HG03460 (cell line): ENCODE results near the gene TOM1.

Source experiments
- ATAC-seq: cut with Tn5 transposase; IDR thresholded peaks from one replicate; pipeline ENCODE4 v1.9.1; 2021; ENCODE audit not compliant: unreplicated experiment

TOM1 gene

DNA sequence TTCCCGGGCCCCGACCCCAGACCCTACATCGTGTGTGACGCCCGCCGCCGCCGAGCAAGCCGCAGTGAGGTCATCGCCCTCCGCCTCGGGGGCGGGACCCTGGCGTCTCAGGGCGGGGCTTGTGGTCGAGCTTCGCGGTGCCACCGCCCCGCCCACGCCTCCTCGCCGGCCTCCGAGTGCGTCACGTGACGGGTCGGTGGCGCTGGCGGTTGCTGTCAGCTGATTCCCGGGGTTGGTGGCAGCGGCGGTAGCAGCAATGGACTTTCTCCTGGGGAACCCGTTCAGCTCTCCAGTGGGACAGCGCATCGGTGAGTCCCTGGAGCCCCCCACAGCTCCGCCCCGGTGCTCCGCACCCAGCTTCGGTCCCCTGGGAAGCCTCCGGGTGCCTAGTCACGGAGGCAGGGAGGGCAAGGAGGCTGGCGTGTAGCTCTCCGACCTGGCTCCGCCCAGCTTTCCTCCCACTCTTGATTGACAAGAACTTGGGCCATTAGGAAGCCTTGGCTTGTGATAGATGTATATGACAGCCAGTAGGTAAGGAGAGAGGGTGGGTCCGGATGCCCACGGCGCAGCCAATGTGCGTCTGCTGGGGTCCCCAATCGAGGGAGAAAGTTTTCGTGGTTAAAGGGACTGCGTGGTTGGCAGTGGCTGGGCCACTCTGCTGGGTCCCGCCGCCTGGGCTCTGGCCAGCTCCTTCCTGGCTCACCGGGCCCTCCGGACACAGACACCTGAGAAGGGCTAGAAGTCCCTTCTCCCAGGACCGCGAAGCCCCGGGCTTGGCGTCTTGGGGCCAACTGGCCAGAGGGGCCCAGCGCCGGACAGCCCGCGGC lies at the start of gene TOM1:
TSS of gene TOM1 (plus strand) at position 222 of the 827 bp plus-strand sequence. CDS start at position 257, 35 bp downstream.
- ATAC-seq = peak; percentile 92

GRCh38 chr22:35250156-35250555 lies 49.5 kb upstream of the TOM1 start:
- no peak for ATAC-seq

GRCh38 chr22:35253946-35254345 lies 45.7 kb upstream of the TOM1 start:
- ATAC-seq = no peak

GRCh38 chr22:35257002-35257320 lies 42.7 kb upstream of the TOM1 start:
- peak; percentile 26 for ATAC-seq

DNA sequence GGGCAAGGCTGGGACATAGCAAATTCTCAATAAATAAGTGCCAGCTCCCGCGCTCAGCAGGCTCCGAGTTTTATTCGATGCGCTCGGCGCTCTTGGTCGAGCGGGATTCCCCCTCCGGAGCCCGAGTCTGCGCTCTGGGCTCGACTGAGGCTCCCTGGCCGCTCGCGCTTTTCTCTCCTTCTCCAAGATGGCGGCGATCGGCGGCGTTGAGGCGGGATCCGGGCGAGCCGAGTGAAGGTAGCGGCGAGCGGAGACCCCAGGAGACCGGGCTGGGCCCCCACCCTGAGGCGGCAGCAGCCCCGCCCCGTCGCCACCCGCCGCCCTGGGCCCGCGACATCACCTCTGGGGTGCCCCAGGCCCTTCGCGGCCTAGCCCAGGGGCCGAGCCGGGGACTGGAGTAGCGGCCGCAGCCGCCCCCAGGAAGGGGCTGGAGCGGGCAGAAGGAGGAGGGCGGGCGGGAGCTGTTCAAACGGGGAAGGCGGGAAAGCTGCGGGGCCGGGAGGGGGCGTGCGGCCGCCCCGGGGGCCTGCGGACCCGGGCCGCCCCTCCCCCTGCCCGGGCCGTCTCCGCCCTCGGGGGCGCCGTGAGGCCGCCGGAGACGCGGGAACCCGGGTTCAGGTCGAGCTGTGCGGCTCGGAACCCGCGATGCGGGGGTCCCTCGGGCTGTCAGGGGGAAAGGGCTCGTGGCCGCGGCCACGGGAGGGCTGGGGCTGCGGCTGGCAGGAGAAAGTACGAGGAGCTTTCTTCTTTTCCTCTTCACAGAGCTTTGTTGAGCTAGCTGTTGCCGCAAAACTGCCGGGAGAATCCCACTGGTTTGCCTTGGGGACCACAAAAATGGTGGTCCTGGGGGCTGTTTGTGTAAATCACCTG lies 42.1 kb upstream of the TOM1 start, which contains the start of gene HMGXB4:
TSS of gene HMGXB4 (plus strand) at position 173 of the 870 bp plus-strand sequence. CDS start 4,898 bp downstream, outside the sequence.
- ATAC-seq = peak; percentile 90

- no peak for ATAC-seq
Measured at GRCh38 chr22:35258191-35258988, 41.3 kb upstream of the TOM1 start.

- no peak for ATAC-seq
Measured at GRCh38 chr22:35264986-35265385, 34.7 kb upstream of the TOM1 start.

DNA sequence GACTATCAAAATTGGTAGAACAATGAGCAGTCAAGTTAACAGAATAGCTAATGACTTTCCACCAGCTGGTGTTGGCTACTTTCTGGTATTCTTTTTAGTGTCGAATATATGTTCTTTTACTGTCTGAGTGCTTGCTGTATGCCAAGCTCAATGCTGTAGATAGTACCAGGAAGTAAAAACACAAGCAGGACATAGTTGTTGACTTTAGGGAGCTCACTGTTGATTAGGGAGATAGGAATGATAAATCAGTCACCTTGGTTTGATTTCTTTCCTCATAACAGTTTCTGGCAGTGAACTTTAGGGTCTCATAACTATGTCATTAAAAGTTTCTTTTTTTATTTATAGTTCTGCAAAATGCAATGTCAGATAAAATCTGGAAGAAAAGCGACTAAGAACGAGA lies 33.4 kb upstream of the TOM1 start:
- no peak for ATAC-seq

DNA sequence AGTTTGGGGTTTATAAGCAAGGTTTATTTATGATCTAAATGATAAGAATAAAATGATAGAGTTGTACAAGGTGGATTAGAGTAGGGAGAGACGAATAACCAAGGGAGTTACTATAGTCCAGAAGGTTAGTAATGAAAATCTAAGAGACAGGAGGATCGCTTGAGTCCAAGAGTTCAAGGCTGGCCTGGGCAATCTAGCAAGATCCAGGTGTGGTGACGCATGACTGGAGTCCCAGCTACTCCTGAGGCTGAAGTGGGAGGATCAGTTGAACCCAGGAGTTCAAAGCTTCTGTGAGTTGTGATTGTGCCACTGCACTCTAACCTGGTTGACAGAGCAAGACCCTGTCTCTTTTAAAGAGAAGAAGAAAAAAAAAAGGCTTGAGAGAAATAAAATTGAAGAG lies 30.1 kb upstream of the TOM1 start:
- ATAC-seq = no peak

DNA sequence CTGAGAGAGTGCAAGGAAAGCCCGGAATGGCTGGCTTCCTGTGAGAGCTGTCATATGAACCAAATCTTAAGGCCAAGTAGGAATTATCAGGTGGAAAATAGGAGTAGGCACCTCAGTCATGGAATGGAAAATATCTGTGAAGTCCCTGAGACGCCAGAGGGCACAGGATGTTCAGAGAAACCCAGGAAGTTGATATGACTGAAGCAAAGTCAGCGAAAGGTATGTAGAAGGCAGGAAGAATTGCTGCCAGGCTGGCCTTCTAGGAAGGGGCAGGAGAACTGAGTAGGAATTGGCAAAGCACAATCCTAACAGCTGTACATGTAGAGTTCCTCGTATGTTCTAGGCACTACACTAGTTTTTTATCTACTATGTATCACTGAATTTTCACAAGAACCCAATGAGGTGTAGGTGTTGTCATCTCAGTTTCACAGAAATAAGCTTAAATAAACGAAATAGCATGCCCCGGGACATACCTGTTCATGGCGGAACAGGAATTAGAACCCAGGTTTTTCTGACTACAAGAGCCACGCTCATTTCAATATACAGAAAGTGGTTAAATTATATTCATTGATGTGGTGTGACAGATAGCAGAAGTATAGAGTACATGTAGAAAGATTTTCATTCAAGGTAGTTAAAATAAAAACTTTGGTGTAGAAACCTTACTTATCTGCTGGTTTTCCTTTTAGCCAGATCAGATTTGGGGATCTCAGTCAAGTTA lies 25.4 kb upstream of the TOM1 start:
- no peak for ATAC-seq

DNA sequence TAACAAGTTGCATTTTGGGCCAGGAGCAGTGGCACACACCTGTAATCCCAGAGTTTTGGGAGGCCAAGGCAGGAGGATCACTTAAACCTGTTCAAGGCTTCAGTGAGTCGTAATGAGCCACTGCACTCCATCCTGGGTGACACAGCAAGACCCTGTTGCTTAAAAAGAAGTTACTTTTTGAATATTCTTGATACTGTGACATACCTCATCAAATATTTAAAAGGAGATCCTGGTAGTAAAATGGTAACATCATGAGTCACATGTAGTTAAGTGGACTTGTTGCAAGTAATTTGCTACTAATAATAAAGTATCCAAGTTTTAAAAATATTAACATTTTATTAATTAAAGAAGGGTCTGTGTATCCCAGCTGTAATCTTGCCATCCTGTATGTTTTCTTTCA lies 24.1 kb upstream of the TOM1 start:
- ATAC-seq = no peak

DNA sequence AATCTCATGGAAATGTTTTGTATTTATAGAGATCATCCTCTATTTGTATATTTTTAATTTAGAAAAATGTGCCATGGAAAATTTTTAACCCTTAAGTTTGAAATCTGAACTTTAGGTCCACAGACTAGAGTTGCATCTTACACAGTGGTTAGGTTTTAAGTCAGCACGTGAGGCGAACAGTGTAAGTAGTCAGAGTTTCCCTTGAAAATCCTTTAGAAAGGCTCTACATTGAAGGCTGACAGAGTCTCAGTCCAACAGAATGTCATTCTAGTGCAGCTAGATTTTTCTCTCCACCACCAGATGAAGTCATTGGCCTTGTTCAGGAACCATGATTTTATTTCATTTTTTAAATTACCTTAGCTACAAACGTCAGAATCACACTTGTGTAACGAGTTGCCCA lies 23.7 kb upstream of the TOM1 start:
- ATAC-seq = no peak

- no peak for ATAC-seq
Measured at GRCh38 chr22:35288116-35288515, 11.6 kb upstream of the TOM1 start.

GRCh38 chr22:35292786-35293185 lies 6.9 kb upstream of the TOM1 start:
- no peak for ATAC-seq

DNA sequence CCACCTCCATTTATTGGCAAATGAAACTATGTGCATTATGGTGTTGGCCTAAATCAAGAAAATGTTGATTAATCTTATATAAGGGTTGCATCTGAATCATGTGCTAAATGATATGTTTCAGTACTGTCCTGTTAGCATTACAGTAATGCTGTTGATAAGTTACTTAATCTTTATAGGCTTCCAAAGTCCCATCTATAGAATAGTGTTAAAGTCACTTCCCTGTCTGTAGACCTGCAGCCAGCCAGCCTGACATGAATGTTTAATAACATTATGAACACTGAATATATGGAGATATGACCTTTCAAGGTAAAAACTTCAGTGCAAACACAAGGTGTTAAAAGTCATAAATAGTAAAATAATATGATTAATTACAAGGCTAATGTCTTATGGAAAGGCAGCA lies 3.6 kb upstream of the TOM1 start:
- ATAC-seq = no peak

DNA sequence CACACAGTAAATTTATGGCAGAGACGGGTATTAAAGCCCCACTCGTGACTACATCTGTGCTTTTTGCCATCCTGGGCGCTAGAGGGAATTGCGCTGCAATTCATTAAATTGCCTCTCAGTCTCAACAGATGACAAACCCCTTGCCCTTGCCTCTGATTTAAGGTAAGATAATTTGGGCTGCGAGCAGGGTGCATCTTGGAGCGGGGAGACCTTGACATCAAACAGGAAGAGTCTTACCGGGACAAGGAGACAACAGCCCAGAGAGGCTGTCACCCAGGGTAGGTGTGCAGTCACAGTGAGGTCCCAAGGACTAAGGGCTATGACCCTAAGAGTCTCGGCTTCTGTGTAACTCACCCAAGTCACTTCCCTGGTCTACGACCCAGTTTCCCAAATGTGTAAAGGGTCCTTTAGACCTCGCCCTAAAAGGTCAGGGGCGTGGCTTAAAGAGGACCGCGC lies 449 bp upstream of the TOM1 start:
- ATAC-seq = no peak

DNA sequence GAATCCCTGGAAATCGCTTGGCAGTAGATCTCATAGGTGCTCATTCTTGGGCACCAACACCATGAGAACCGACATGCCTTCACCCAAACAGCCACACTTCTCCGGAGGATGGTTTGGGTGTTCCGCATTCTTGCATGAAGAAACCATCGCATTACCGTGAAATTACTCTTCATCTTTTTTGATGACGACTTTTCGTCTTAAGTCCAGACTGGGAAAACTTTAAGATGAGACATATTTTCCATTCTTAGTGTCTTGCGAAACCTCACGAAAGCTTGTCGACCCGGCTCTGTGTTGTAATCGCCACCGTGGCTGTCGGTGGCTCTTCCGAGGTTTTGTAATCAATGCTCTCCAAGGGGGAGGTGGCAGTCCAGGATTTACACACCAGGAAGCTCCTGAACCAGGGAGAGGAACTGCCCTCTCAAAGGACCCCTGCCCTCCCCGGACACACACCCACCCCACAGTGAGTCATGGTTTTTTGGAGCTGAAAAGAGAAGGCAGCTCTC lies 1.7 kb downstream of the TOM1 start:
- no peak for ATAC-seq

DNA sequence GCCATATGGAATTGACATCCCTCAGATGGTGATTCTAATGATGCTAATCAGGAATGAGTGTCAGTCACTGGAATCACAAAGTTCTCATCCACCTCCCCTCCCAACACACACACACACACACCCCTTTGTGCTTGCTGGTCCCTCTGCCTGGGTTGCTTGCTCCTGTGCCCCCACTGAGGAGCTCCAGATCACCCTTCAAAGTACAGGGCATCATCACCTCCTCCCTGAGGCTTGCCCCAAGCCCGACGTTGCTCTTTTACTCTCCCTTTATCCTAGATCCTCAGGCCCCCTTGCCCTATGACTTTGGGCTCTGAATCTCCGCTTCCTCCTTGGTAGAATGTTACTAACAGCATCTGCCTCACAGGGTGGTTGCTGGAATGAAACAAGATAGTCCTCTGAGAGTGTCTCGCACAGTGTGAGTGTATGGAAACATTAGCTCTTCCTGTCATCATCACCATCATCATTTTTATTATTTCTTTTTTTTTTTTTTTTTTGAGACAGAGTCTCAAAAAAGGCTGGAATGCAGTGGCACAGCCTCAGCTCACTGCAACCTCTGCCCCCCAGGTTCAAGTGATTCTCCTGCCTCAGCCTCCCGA lies 3.4 kb downstream of the TOM1 start:
- ATAC-seq = no peak

- ATAC-seq = no peak
Measured at GRCh38 chr22:35305525-35306070, 5.9 kb downstream of the TOM1 start.
